H1 (cell line): ENCODE measurements around the gene LDLRAD3. TPM values are rescaled to one million over a fixed set of nuclear protein-coding genes. Genes with fewer than 3 reads are reported as not detected.

Experiments
- CTCF ChIA-PET: fragments of 300-600 bp; sonication (Branson Sonifier 250); formaldehyde crosslinking; loops from one replicate; lab custom pipeline; 2021; ENCODE audit not compliant: partially characterized antibody; lab: Charles Lee
- POLR2A ChIA-PET: fragments of 300-600 bp; sonication (Branson Sonifier 250); formaldehyde crosslinking; loops from one replicate; lab custom pipeline; 2021; ENCODE audit warnings: inconsistent platforms; ENCODE audit not compliant: partially characterized antibody; lab: Charles Lee
- DNase-seq, 2 experiments: peaks; one replicate each; pipeline versions ENCODE4 v3.0.0 to v3.0.0-alpha.2; 2010 to 2022; ENCODE audit warnings: low spot score in 2 of 2, low read depth in 1 of 2, mixed read lengths in 1 of 2
- FAIRE-seq: peaks from 2 replicates; lab custom pipeline; 2011; peaks lifted over from hg19 to GRCh38; lab: Jason Lieb, UNC
- H2AFZ ChIP-seq: 2 replicates; pipeline ENCODE4 v1.8.1; 2012; ENCODE audit warnings: low read length, inconsistent platforms
- H2AK5ac ChIP-seq: 2 replicates; pipeline ENCODE4 v1.6.1; 2013; ENCODE audit warnings: low read depth, low read length
- H2BK120ac ChIP-seq: replicated peaks from 2 replicates; pipeline ENCODE3; 2013; ENCODE audit warnings: low read depth, low read length, inconsistent platforms
- H2BK12ac ChIP-seq: 2 replicates; pipeline ENCODE4 v1.6.1; 2013; ENCODE audit warnings: low read depth, low read length
- H2BK15ac ChIP-seq: 2 replicates; pipeline ENCODE4 v1.6.1; 2013; ENCODE audit warnings: low read length
- H2BK20ac ChIP-seq: 2 replicates; pipeline ENCODE4 v1.6.1; 2013; ENCODE audit warnings: low read length
- H2BK5ac ChIP-seq: 2 replicates; pipeline ENCODE4 v1.6.1; 2013; ENCODE audit warnings: low read depth, low read length
- H3K14ac ChIP-seq: 2 replicates; pipeline ENCODE4 v1.6.1; 2013; ENCODE audit warnings: inconsistent platforms; ENCODE audit not compliant: insufficient read length
- H3K18ac ChIP-seq: 2 replicates; pipeline ENCODE4 v1.6.1; 2013; ENCODE audit warnings: low read length; ENCODE audit errors: extremely low read depth
- H3K23ac ChIP-seq: 2 replicates; pipeline ENCODE4 v1.6.1; 2013; ENCODE audit warnings: inconsistent platforms; ENCODE audit not compliant: insufficient read length
- H3K23me2 ChIP-seq: 2 replicates; pipeline ENCODE4 v1.6.1; 2013; ENCODE audit warnings: low read depth, low read length
- H3K27ac ChIP-seq: 2 replicates; pipeline ENCODE4 v1.6.1; 2011; ENCODE audit warnings: low read depth, low read length, inconsistent platforms
- H3K27me3 ChIP-seq, 4 experiments: replicated peaks in 1 of 4; 1 replicate in 1 of 4; 2 replicates in 3 of 4; pipeline versions ENCODE4 v1.6.1 to v1.8.1; 2011 to 2013; ENCODE audit warnings: low read length in 3 of 4, mild to moderate bottlenecking in 3 of 4, inconsistent platforms in 2 of 4, mixed read lengths in 2 of 4, moderate library complexity in 1 of 4; ENCODE audit not compliant: control insufficient read depth in 3 of 4, insufficient read depth in 3 of 4; ENCODE audit errors: extremely low read depth in 1 of 4
- H3K36me3 ChIP-seq, 4 experiments: 2 replicates each; pipeline versions ENCODE4 v1.6.1 to v1.8.1; 2011 to 2013; ENCODE audit warnings: mild to moderate bottlenecking in 4 of 4, low read length in 3 of 4, moderate library complexity in 2 of 4, control low read depth in 1 of 4, inconsistent platforms in 1 of 4; ENCODE audit not compliant: insufficient read depth in 4 of 4, control insufficient read depth in 2 of 4
- H3K4ac ChIP-seq: replicated peaks from 2 replicates; pipeline ENCODE3; 2013; ENCODE audit warnings: low read length, low read depth, mixed read lengths, inconsistent platforms; ENCODE audit not compliant: insufficient read length
- H3K4me1 ChIP-seq, 4 experiments: replicated peaks in 1 of 4; 1 replicate in 1 of 4; 2 replicates in 3 of 4; pipeline versions ENCODE4 v1.6.1 to v1.8.1; 2011 to 2013; ENCODE audit warnings: low read length in 3 of 4, inconsistent platforms in 2 of 4, mixed read lengths in 1 of 4; ENCODE audit not compliant: insufficient read depth in 4 of 4, control insufficient read depth in 3 of 4
- H3K4me2 ChIP-seq, 2 experiments: 2 replicates each; pipeline versions ENCODE4 v1.6.1 to v1.8.1; 2011 to 2013; ENCODE audit warnings: low read depth in 2 of 2, low read length in 2 of 2, control low read depth in 1 of 2, inconsistent platforms in 1 of 2, mild to moderate bottlenecking in 1 of 2; ENCODE audit not compliant: insufficient read depth in 1 of 2
- H3K4me3 ChIP-seq, 4 experiments: fragments of 200-600, 300-600 bp in 1 of 4; sonication (generic), shearing (Covaris generic), sonication (Bioruptor Twin) in 1 of 4; 2 replicates each; pipeline versions ENCODE4 v1.5.1 to v1.8.1; 2011 to 2016; ENCODE audit warnings: low read length in 4 of 4, low read depth in 3 of 4, control low read depth in 2 of 4, inconsistent platforms in 2 of 4, mild to moderate bottlenecking in 2 of 4, mixed read lengths in 1 of 4, moderate library complexity in 1 of 4; ENCODE audit not compliant: insufficient read depth in 2 of 4; ENCODE audit errors: extremely low read depth in 1 of 4
- H3K56ac ChIP-seq: replicated peaks from 2 replicates; pipeline ENCODE3; 2013; ENCODE audit warnings: low read depth, mild to moderate bottlenecking, mixed read lengths, low read length, inconsistent platforms; ENCODE audit not compliant: insufficient read length
- H3K79me1 ChIP-seq: 2 replicates; pipeline ENCODE4 v1.6.1; 2013; ENCODE audit warnings: low read depth, low read length, control low read depth
- H3K79me2 ChIP-seq, 2 experiments: 2 replicates each; pipeline versions ENCODE4 v1.6.1 to v1.8.1; 2012 to 2013; ENCODE audit warnings: low read length in 2 of 2, mild to moderate bottlenecking in 2 of 2, inconsistent platforms in 1 of 2; ENCODE audit not compliant: insufficient read depth in 2 of 2, control insufficient read depth in 1 of 2
- H3K9ac ChIP-seq, 4 experiments: replicated peaks in 1 of 4; 1 replicate in 1 of 4; 2 replicates in 3 of 4; pipeline versions ENCODE4 v1.6.1 to v1.8.1; 2011 to 2013; ENCODE audit warnings: low read depth in 3 of 4, low read length in 3 of 4, control low read depth in 2 of 4, mild to moderate bottlenecking in 2 of 4, moderate library complexity in 2 of 4, inconsistent platforms in 1 of 4; ENCODE audit errors: extremely low read depth in 1 of 4
- H3K9me3 ChIP-seq, 2 experiments: 2 replicates each; pipeline versions ENCODE4 v1.6.1 to v1.8.1; 2012 to 2013; ENCODE audit warnings: mild to moderate bottlenecking in 2 of 2, moderate library complexity in 2 of 2, control low read depth in 1 of 2, inconsistent platforms in 1 of 2, low read depth in 1 of 2, low read length in 1 of 2, mixed read lengths in 1 of 2; ENCODE audit not compliant: insufficient read depth in 2 of 2
- H4K20me1 ChIP-seq, 2 experiments: replicated peaks in 1 of 2; 2 replicates each; pipeline versions ENCODE3 to v1.8.1; 2011 to 2013; ENCODE audit warnings: inconsistent platforms in 2 of 2, low read length in 2 of 2, mild to moderate bottlenecking in 1 of 2; ENCODE audit not compliant: insufficient read depth in 2 of 2, control insufficient read depth in 1 of 2
- H4K5ac ChIP-seq: 2 replicates; pipeline ENCODE4 v1.6.1; 2013; ENCODE audit warnings: low read length, low read depth, mixed read lengths, inconsistent platforms; ENCODE audit not compliant: insufficient read length
- H4K8ac ChIP-seq: 2 replicates; pipeline ENCODE4 v1.8.0; 2013; ENCODE audit warnings: mild to moderate bottlenecking, moderate library complexity, low read length, inconsistent platforms; ENCODE audit not compliant: insufficient read depth; ENCODE audit errors: extremely low read depth
- H4K91ac ChIP-seq: replicated peaks from 2 replicates; pipeline ENCODE3; 2013; ENCODE audit warnings: low read length, mixed read lengths, inconsistent platforms; ENCODE audit not compliant: insufficient read length
- ATF2 ChIP-seq: IDR thresholded peaks from 2 replicates; pipeline ENCODE4 v1.6.1; 2012; ENCODE audit warnings: low read length, inconsistent platforms
- CHD1 ChIP-seq: IDR thresholded peaks from 2 replicates; pipeline ENCODE4 v1.6.1; 2012; ENCODE audit warnings: low read depth, low read length, improper control_type of control experiment
- CTBP2 ChIP-seq: IDR thresholded peaks from 2 replicates; pipeline ENCODE4 v1.7.0; 2011; ENCODE audit warnings: borderline replicate concordance, mild to moderate bottlenecking, moderate library complexity, mixed read lengths, low read length; ENCODE audit not compliant: insufficient read depth, insufficient read length
- FOSL1 ChIP-seq: IDR thresholded peaks from 2 replicates; pipeline ENCODE4 v1.6.1; 2011; ENCODE audit warnings: mild to moderate bottlenecking, low read depth, low read length, moderate library complexity; ENCODE audit not compliant: insufficient read depth
- JUN ChIP-seq: IDR thresholded peaks from 2 replicates; pipeline ENCODE4 v1.6.1; 2011; ENCODE audit warnings: low read depth, mild to moderate bottlenecking, improper control_type of control experiment, low read length
- KDM1A ChIP-seq: fragments of 200-600, 300-600 bp; sonication (generic); IDR thresholded peaks from 2 replicates; pipeline ENCODE4 v1.7.1; 2016; ENCODE audit warnings: mild to moderate bottlenecking, low read length, borderline replicate concordance
- MAFK ChIP-seq: IDR thresholded peaks from 2 replicates; pipeline ENCODE4 v1.6.1; 2012; ENCODE audit warnings: low read depth, mild to moderate bottlenecking, improper control_type of control experiment, low read length
- POLR2A ChIP-seq, 2 experiments: IDR thresholded peaks; 1 replicate in 1 of 2; 2 replicates in 1 of 2; pipeline ENCODE4 v1.6.1; 2011; ENCODE audit warnings: low read depth in 2 of 2, low read length in 2 of 2, mild to moderate bottlenecking in 2 of 2; ENCODE audit errors: control extremely low read depth in 1 of 2
- RAD21 ChIP-seq, 2 experiments: IDR thresholded peaks in 1 of 2; conservative IDR thresholded peaks in 1 of 2; 2 replicates each; pipeline ENCODE4 v1.6.1; 2011; ENCODE audit warnings: low read depth in 2 of 2, low read length in 2 of 2, improper control_type of control experiment in 1 of 2, inconsistent platforms in 1 of 2, mild to moderate bottlenecking in 1 of 2, moderate library complexity in 1 of 2
- SIN3A ChIP-seq, 2 experiments: IDR thresholded peaks in 1 of 2; conservative IDR thresholded peaks in 1 of 2; 2 replicates each; pipeline ENCODE4 v1.6.1; 2011 to 2012; ENCODE audit warnings: low read length in 2 of 2, improper control_type of control experiment in 1 of 2, low read depth in 1 of 2, mild to moderate bottlenecking in 1 of 2
- SP4 ChIP-seq: IDR thresholded peaks from 2 replicates; pipeline ENCODE4 v1.6.1; 2012; ENCODE audit warnings: low read length, inconsistent platforms
- TEAD4 ChIP-seq: IDR thresholded peaks from 2 replicates; pipeline ENCODE4 v1.6.1; 2012; ENCODE audit warnings: low read depth, low read length, inconsistent platforms, mixed read lengths
- polyA plus RNA-seq, 7 experiments: library from polyadenylated mRNA; depleted of rRNA in 3 of 7; stranded (reverse) in 5 of 7; unstranded in 2 of 7; fragments of >200 nt in 5 of 7; fragments of 200-250 nt in 2 of 7; gene quantifications; 1 replicate in 5 of 7; 2 replicates in 1 of 7; 4 replicates in 1 of 7; pipeline versions ENCODE4 v1.2.1 to v1.2.3, GENCODE V29; 2011 to 2013; ENCODE audit warnings: missing spikeins in 2 of 7, mixed read lengths in 2 of 7
- total RNA-seq: library from RNA; stranded (reverse); fragmentation: NEBNext Ultra II Directional; extraction: Animal tissue kit (Norgen Biotek cat#: 25700); gene quantifications from 2 replicates; pipeline ENCODE4 v1.2.1, GENCODE V29; 2021

The LDLRAD3 gene
- total and polyA plus RNA-seq, 2 of the 8 experiments (the other 6 are each of a cell fraction or from before 2014, with no cell fraction given): 18.6 to 22.8 TPM

- H3K79me2 ChIP-seq: no peaks in the 10 kb centered on the region
- no peak overlapping the region for H2BK20ac ChIP-seq
- H4K91ac ChIP-seq: no peak overlapping the region
- no peak overlapping the region for H4K8ac ChIP-seq
- no peak overlapping the region for H2BK120ac ChIP-seq
- H2BK12ac ChIP-seq: no peak overlapping the region
- ChIA-PET POLR2A (no interaction called here), CTCF (interaction anchor here (1.3 kb wide), 1 partner anchor 14 kb away, joined by 3 read pairs; no protein-coding TSS in a partner anchor)
- H4K20me1 ChIP-seq: no peaks in the 10 kb centered on the region
- H3K23me2 ChIP-seq: no peaks in the 10 kb centered on the region
- H3K4me2 ChIP-seq: no peak overlapping the region
- no peak overlapping the region for H3K23ac ChIP-seq
- H4K5ac ChIP-seq: no peak overlapping the region
- no peaks in the 10 kb centered on the region; a peak in 1 of 7 replicates for H3K27me3 ChIP-seq
- H3K9ac ChIP-seq: no peak overlapping the region
- H2BK15ac ChIP-seq: no peak overlapping the region
- no peak overlapping the region for H3K4ac ChIP-seq
- no peak overlapping the region for H2AK5ac ChIP-seq
- no peak overlapping the region for H2AFZ ChIP-seq
- H3K14ac ChIP-seq: no peak overlapping the region
- H3K9me3 ChIP-seq: no peaks in the 10 kb centered on the region
- FAIRE-seq (no peak), DNase-seq (no peak)
- H3K4me3 ChIP-seq: no peak overlapping the region
- no peak overlapping the region for H3K27ac ChIP-seq
- no peak overlapping the region for H2BK5ac ChIP-seq
- no peaks in the 10 kb centered on the region for H3K79me1 ChIP-seq
- H3K56ac ChIP-seq: no peak overlapping the region
- H3K18ac ChIP-seq: no peak overlapping the region
- H3K36me3 ChIP-seq: no peaks in the 10 kb centered on the region
- H3K4me1 ChIP-seq: no peaks in the 10 kb centered on the region
- TF ChIP-seq ATF2: no peak
- no peak for TF ChIP-seq KDM1A
- TF ChIP-seq SIN3A (conservative IDR thresholded peaks at IDR 0.05 in 1 of 2, IDR thresholded peaks at IDR 0.05 in 1 of 2; ENCODE audit: low read depth in 1 of 2, low read length in 2 of 2): no peak
- no peak for TF ChIP-seq SP4
- TF ChIP-seq FOSL1: no peak
- no peak for TF ChIP-seq TEAD4
- no peak for TF ChIP-seq CTBP2
- no peak for TF ChIP-seq CHD1
- no peak for TF ChIP-seq MAFK
- TF ChIP-seq POLR2A (IDR thresholded peaks at IDR 0.05; ENCODE audit: control extremely low read depth in 1 of 2, low read depth in 2 of 2, low read length in 2 of 2): no peak
- no peak for TF ChIP-seq RAD21 (IDR thresholded peaks at IDR 0.05 in 1 of 2, conservative IDR thresholded peaks at IDR 0.05 in 1 of 2; ENCODE audit: low read depth in 2 of 2, low read length in 2 of 2)
- TF ChIP-seq JUN: no peak
These were observed 13.4 kb upstream of the LDLRAD3 start for GRCh38 chr11:35930466-35930865.
